Measurements from ENCODE around the gene QDPR.

DNA sequence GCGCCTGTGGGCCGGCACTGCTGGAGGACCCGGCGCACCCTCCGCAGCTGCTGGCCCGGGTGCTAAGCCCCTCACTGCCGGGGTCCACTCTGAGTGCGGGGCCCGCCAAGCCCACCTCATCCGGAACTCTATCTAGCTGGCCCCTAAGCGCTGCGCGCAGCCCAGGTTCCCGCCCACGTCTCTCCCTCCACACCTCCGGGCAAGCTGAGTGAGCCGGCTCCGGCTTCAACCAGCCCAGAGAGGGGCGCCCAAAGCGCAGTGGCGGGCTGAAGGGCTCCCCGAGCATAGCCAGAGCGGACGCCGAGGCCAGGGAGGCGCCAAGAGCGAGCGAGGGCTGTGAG is 75.2 kb downstream of the QDPR start:
- no peak for TF ChIP-seq POLR2A (IDR thresholded peaks at IDR 0.05; ENCODE audit: low read depth, low read length)
- no peak for TF ChIP-seq POLR2AphosphoS5 (IDR thresholded peaks at IDR 0.05; ENCODE audit: low read depth, low read length)
- no peak for TF ChIP-seq PAX5 (IDR thresholded peaks at IDR 0.05; ENCODE audit: insufficient read depth, low read length, severe bottlenecking)
